ENCODE data around the gene NBEAL2.

Gene NBEAL2

GRCh38 chr3:46950177-46950576 lies 29.3 kb upstream of the NBEAL2 start:
- Mint-ChIP-seq H3K27ac (peak overlapping the region; percentile 76), H3K36me3 (ENCODE audit: low read depth) (peaks cover 39% of the 10 kb centered on the region), H3K9me3 (no peaks in the 10 kb centered on the region), H3K4me3 (peak overlapping the region; percentile 63), H3K4me1 (ENCODE audit: low read depth) (peaks cover 82% of the 10 kb centered on the region), H3K27me3 (ENCODE audit: low read depth) (no peaks in the 10 kb centered on the region)
- no peak for DNase-seq (ENCODE audit: low spot score)

GRCh38 chr3:46950650-46951241 lies 28.7 kb upstream of the NBEAL2 start:
- H3K36me3 Mint-ChIP-seq (ENCODE audit: low read depth): peaks cover 34% of the 10 kb centered on the region
- peak overlapping the region; percentile 18 for H3K4me3 Mint-ChIP-seq
- no peaks in the 10 kb centered on the region for H3K9me3 Mint-ChIP-seq
- no peaks in the 10 kb centered on the region for H3K27me3 Mint-ChIP-seq (ENCODE audit: low read depth)
- no peak for DNase-seq (ENCODE audit: low spot score)
- H3K4me1 Mint-ChIP-seq (ENCODE audit: low read depth): peaks cover 83% of the 10 kb centered on the region
- peak overlapping the region; percentile 58 for H3K27ac Mint-ChIP-seq

- Mint-ChIP-seq H3K27me3 (ENCODE audit: low read depth) (no peaks in the 10 kb centered on the region), H3K9me3 (no peaks in the 10 kb centered on the region), H3K4me1 (ENCODE audit: low read depth) (peaks cover 78% of the 10 kb centered on the region), H3K4me3 (peak overlapping the region; percentile 86), H3K27ac (peak overlapping the region; percentile 87), H3K36me3 (ENCODE audit: low read depth) (peaks cover 18% of the 10 kb centered on the region)
- DNase-seq (ENCODE audit: low spot score): no peak
These were observed 26.7 kb upstream of the NBEAL2 start for GRCh38 chr3:46952813-46953212.

- Mint-ChIP-seq H3K27ac (peak overlapping the region; percentile 87), H3K9me3 (no peaks in the 10 kb centered on the region), H3K4me3 (peak overlapping the region; percentile 86), H3K4me1 (ENCODE audit: low read depth) (peaks cover 72% of the 10 kb centered on the region), H3K27me3 (ENCODE audit: low read depth) (no peaks in the 10 kb centered on the region), H3K36me3 (ENCODE audit: low read depth) (peaks cover 21% of the 10 kb centered on the region)
- no peak for DNase-seq (ENCODE audit: low spot score)
These were observed 26.0 kb upstream of the NBEAL2 start for GRCh38 chr3:46953234-46954010.

GRCh38 chr3:46954178-46954577 lies 25.3 kb upstream of the NBEAL2 start:
- DNase-seq (ENCODE audit: low spot score): no peak
- H3K4me3 Mint-ChIP-seq: peak overlapping the region; percentile 86

GRCh38 chr3:46955157-46955556 lies 24.3 kb upstream of the NBEAL2 start:
- H3K4me1 Mint-ChIP-seq (ENCODE audit: low read depth): peaks cover 76% of the 10 kb centered on the region
- no peaks in the 10 kb centered on the region for H3K27me3 Mint-ChIP-seq (ENCODE audit: low read depth)
- H3K36me3 Mint-ChIP-seq (ENCODE audit: low read depth): peaks cover 27% of the 10 kb centered on the region
- peak overlapping the region; percentile 86 for H3K4me3 Mint-ChIP-seq
- no peak for DNase-seq (ENCODE audit: low spot score)
- no peaks in the 10 kb centered on the region for H3K9me3 Mint-ChIP-seq
- peak overlapping the region; percentile 87 for H3K27ac Mint-ChIP-seq

More at GRCh38 chr3:46954178-46954577, 25.3 kb upstream of the NBEAL2 start:
- H3K27ac Mint-ChIP-seq: peak overlapping the region; percentile 87
- H3K36me3 Mint-ChIP-seq (ENCODE audit: low read depth): peaks cover 25% of the 10 kb centered on the region
- no peaks in the 10 kb centered on the region for H3K27me3 Mint-ChIP-seq (ENCODE audit: low read depth)
- no peaks in the 10 kb centered on the region for H3K9me3 Mint-ChIP-seq
- peaks cover 72% of the 10 kb centered on the region for H3K4me1 Mint-ChIP-seq (ENCODE audit: low read depth)

GRCh38 chr3:46955801-46956259 lies 23.6 kb upstream of the NBEAL2 start:
- Mint-ChIP-seq H3K9me3 (no peaks in the 10 kb centered on the region), H3K27ac (peak overlapping the region; percentile 87), H3K36me3 (ENCODE audit: low read depth) (peaks cover 29% of the 10 kb centered on the region), H3K4me3 (peak overlapping the region; percentile 86), H3K27me3 (ENCODE audit: low read depth) (no peaks in the 10 kb centered on the region), H3K4me1 (ENCODE audit: low read depth) (peaks cover 82% of the 10 kb centered on the region)
- no peak for DNase-seq (ENCODE audit: low spot score)

GRCh38 chr3:46957092-46957820 lies 22.2 kb upstream of the NBEAL2 start:
- Mint-ChIP-seq H3K36me3 (ENCODE audit: low read depth) (peaks cover 29% of the 10 kb centered on the region), H3K4me3 (peak overlapping the region; percentile 86), H3K9me3 (no peaks in the 10 kb centered on the region), H3K4me1 (ENCODE audit: low read depth) (peaks cover 83% of the 10 kb centered on the region), H3K27me3 (ENCODE audit: low read depth) (no peaks in the 10 kb centered on the region), H3K27ac (peak overlapping the region; percentile 87)
- DNase-seq (ENCODE audit: low spot score): no peak

- H3K27ac Mint-ChIP-seq: peak overlapping the region; percentile 75
- peaks cover 7% of the 10 kb centered on the region for H3K9me3 Mint-ChIP-seq
- no peaks in the 10 kb centered on the region for H3K27me3 Mint-ChIP-seq (ENCODE audit: low read depth)
- DNase-seq (ENCODE audit: low spot score): no peak
- peaks cover 79% of the 10 kb centered on the region for H3K4me1 Mint-ChIP-seq (ENCODE audit: low read depth)
- H3K36me3 Mint-ChIP-seq (ENCODE audit: low read depth): peaks cover 38% of the 10 kb centered on the region
- H3K4me3 Mint-ChIP-seq: peak overlapping the region; percentile 37
These were observed 20.9 kb upstream of the NBEAL2 start for GRCh38 chr3:46958467-46959160.

- Mint-ChIP-seq H3K9me3 (peaks cover 7% of the 10 kb centered on the region), H3K4me3 (peak overlapping the region; percentile 37), H3K4me1 (ENCODE audit: low read depth) (peaks cover 74% of the 10 kb centered on the region), H3K36me3 (ENCODE audit: low read depth) (peaks cover 37% of the 10 kb centered on the region), H3K27ac (peak overlapping the region; percentile 75), H3K27me3 (ENCODE audit: low read depth) (no peaks in the 10 kb centered on the region)
- DNase-seq (ENCODE audit: low spot score): peak; percentile 55
These were observed 20.3 kb upstream of the NBEAL2 start for GRCh38 chr3:46959161-46959511.

GRCh38 chr3:46960081-46960701 lies 19.3 kb upstream of the NBEAL2 start:
- peaks cover 40% of the 10 kb centered on the region for H3K36me3 Mint-ChIP-seq (ENCODE audit: low read depth)
- H3K27ac Mint-ChIP-seq: peak overlapping the region; percentile 75
- peaks cover 64% of the 10 kb centered on the region for H3K4me1 Mint-ChIP-seq (ENCODE audit: low read depth)
- no peaks in the 10 kb centered on the region for H3K27me3 Mint-ChIP-seq (ENCODE audit: low read depth)
- H3K9me3 Mint-ChIP-seq: peaks cover 7% of the 10 kb centered on the region
- H3K4me3 Mint-ChIP-seq: peak overlapping the region; percentile 37
- no peak for DNase-seq (ENCODE audit: low spot score)

GRCh38 chr3:46960835-46961234 lies 18.6 kb upstream of the NBEAL2 start:
- Mint-ChIP-seq H3K27me3 (ENCODE audit: low read depth) (no peaks in the 10 kb centered on the region), H3K36me3 (ENCODE audit: low read depth) (peaks cover 46% of the 10 kb centered on the region)

GRCh38 chr3:46962427-46962826 lies 17.0 kb upstream of the NBEAL2 start:
- no peak overlapping the region for H3K27ac Mint-ChIP-seq
- H3K36me3 Mint-ChIP-seq (ENCODE audit: low read depth): peaks cover 54% of the 10 kb centered on the region
- peaks cover 7% of the 10 kb centered on the region for H3K9me3 Mint-ChIP-seq
- peaks cover 65% of the 10 kb centered on the region for H3K4me1 Mint-ChIP-seq (ENCODE audit: low read depth)
- H3K4me3 Mint-ChIP-seq: no peak overlapping the region
- no peak for DNase-seq (ENCODE audit: low spot score)
- H3K27me3 Mint-ChIP-seq (ENCODE audit: low read depth): no peaks in the 10 kb centered on the region

More at GRCh38 chr3:46960835-46961234, 18.6 kb upstream of the NBEAL2 start:
- no peak for DNase-seq (ENCODE audit: low spot score)
- H3K4me3 Mint-ChIP-seq: no peak overlapping the region
- peaks cover 64% of the 10 kb centered on the region for H3K4me1 Mint-ChIP-seq (ENCODE audit: low read depth)
- H3K27ac Mint-ChIP-seq: peak overlapping the region; percentile 37
- peaks cover 7% of the 10 kb centered on the region for H3K9me3 Mint-ChIP-seq
